Stimulated activated naive CD8-positive, alpha-beta T cell treated with anti-CD3 and anti-CD28 coated beads, Interleukin-15, Interleukin-2, amounts not matched to agents 100 ng/mL and 50 ng/mL, for 24 hours (primary cell): ENCODE results near the gene DNLZ.
"Not testable (repeated sequence)": the region's sequence is repeated elsewhere in the genome, so short reads cannot be mapped to it uniquely, and the experiment has no call there.

Experiments
- H3K27ac Mint-ChIP-seq: one replicate; pipeline ENCODE4 v1.8.0; 2021; ENCODE audit warnings: mild to moderate bottlenecking, mixed read lengths
- H3K27me3 Mint-ChIP-seq: one replicate; pipeline ENCODE4 v1.8.0; 2021; ENCODE audit warnings: mixed read lengths
- H3K36me3 Mint-ChIP-seq: one replicate; pipeline ENCODE4 v1.8.0; 2021; ENCODE audit warnings: low read depth, mixed read lengths
- H3K4me1 Mint-ChIP-seq: one replicate; pipeline ENCODE4 v1.8.0; 2021; ENCODE audit warnings: low read depth, mixed read lengths
- H3K4me3 Mint-ChIP-seq: one replicate; pipeline ENCODE4 v1.8.0; 2021; ENCODE audit warnings: mild to moderate bottlenecking, mixed read lengths
- H3K9me3 Mint-ChIP-seq: one replicate; pipeline ENCODE4 v1.8.0; 2021; ENCODE audit warnings: mixed read lengths

DNLZ gene

DNA sequence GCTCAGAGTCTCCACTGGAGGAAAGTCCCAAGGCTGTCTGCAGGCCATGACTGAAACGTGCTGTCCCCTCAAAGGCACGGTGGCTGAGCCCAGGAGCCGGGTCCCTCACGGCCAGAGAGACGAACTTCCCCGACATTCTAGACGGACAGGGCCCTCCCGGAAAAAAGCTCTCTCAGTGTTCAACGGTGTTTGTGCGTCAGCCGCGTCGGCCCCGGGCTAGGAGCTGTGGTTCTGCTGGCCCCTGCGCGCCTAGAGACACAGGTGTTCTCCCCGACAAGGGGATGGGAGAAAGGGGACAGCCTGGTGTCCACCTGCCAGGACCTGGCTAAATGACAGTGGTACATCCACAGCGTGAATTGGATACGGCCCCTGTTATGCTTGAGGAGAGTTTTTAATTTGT lies 42.0 kb downstream of the DNLZ start:
- Mint-ChIP-seq H3K36me3 (no peaks in the 10 kb centered on the region), H3K27me3 (no peaks in the 10 kb centered on the region), H3K9me3 (no peaks in the 10 kb centered on the region), H3K4me3 (no peak overlapping the region), H3K4me1 (no peaks in the 10 kb centered on the region), H3K27ac (no peak overlapping the region)

GRCh38 chr9:136320972-136321371 lies 42.6 kb downstream of the DNLZ start:
- H3K9me3 Mint-ChIP-seq, H3K36me3 Mint-ChIP-seq, H3K4me3 Mint-ChIP-seq, H3K27me3 Mint-ChIP-seq, H3K27ac Mint-ChIP-seq, H3K4me1 Mint-ChIP-seq: not testable (repeated sequence)

DNA sequence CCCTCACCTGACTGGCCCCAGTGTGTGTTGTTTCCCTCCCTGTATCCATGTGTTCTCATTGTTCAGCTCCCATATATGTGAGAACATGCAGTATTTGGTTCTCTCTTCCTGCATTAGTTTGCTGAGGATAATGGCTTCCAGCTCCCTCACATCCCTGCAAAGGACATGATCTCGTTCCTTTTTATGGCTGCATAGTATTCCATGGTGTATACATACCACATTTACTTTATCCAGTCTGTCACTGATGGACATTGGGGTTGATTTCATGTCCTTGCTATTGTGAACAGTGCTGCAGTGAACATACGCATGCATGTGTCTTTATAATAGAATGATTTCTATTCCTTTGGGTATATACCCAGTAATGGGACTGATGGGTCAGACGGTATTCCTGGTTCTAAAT lies 43.6 kb downstream of the DNLZ start:
- not testable (repeated sequence) for H3K4me1 Mint-ChIP-seq, H3K4me3 Mint-ChIP-seq, H3K36me3 Mint-ChIP-seq, H3K27ac Mint-ChIP-seq, H3K9me3 Mint-ChIP-seq, H3K27me3 Mint-ChIP-seq

DNA sequence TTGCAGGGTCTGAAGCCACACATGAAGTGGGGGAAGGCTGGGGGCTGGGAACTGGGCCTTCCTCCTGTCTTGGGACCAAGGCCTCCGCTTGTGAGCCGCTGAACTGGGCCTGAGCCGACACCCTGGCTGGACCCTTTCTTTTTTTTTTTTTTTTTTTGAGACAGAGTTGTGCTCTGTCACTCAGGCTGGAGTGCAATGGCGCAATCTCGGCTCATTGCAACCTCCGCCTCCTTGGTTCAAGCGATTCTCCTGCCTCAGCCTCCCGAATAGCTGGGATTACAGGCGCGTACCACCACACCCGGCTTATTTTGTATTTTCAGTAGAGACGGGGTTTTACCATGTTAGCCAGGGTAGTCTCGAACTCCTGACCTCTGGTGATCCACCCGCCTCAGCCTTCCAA lies 44.3 kb downstream of the DNLZ start:
- H3K27me3 Mint-ChIP-seq, H3K4me3 Mint-ChIP-seq, H3K4me1 Mint-ChIP-seq, H3K27ac Mint-ChIP-seq, H3K36me3 Mint-ChIP-seq: not testable (repeated sequence)
- peaks cover 11% of the 10 kb centered on the region for H3K9me3 Mint-ChIP-seq

- Mint-ChIP-seq H3K4me3 (no peak overlapping the region), H3K27ac (no peak overlapping the region), H3K27me3 (peaks cover 4% of the 10 kb centered on the region), H3K4me1 (peaks cover 8% of the 10 kb centered on the region), H3K36me3 (peaks cover 5% of the 10 kb centered on the region), H3K9me3 (peaks cover 11% of the 10 kb centered on the region)
These were observed 44.7 kb downstream of the DNLZ start for GRCh38 chr9:136318776-136319241.

DNA sequence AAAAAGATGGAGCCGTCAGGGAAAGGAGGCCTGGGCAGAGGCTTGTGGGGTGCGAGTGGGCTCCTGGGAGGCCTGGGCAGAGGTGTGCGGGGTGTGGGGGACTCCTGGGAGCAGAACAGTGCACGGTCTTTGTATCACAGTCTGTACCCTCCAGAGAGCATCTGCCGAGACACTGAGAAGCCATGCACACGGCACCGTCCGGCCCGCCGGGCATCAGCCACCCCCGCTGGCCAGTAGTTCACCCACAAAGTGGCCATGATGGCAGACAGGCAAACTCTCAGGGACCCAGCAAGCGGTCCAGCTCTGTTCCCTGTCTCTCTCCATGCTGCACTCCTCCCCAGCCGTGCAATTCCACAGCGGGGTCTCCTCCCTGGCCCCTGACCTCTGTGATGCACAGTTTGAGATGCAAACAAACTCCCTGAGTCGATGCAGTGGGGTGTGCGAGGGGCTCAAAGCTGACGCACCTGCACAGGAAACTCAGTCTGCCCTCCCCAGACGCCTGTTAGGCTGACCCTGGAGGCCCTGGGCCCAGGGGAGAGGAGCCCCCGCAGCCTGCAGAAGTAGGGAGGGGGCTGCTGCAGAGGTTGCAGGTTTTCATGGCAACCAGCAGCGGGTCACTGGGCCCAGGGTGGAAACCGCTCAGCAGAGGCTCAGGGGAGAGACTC lies 45.3 kb downstream of the DNLZ start:
- no peak overlapping the region for H3K27ac Mint-ChIP-seq
- no peak overlapping the region for H3K4me3 Mint-ChIP-seq
- H3K36me3 Mint-ChIP-seq = peaks cover 5% of the 10 kb centered on the region
- peaks cover 8% of the 10 kb centered on the region for H3K4me1 Mint-ChIP-seq
- peaks cover 4% of the 10 kb centered on the region for H3K27me3 Mint-ChIP-seq
- peaks cover 11% of the 10 kb centered on the region for H3K9me3 Mint-ChIP-seq

GRCh38 chr9:136317695-136318094 lies 45.8 kb downstream of the DNLZ start:
- Mint-ChIP-seq H3K4me3 (no peak overlapping the region), H3K27ac (no peak overlapping the region), H3K9me3 (peaks cover 11% of the 10 kb centered on the region), H3K27me3 (peaks cover 4% of the 10 kb centered on the region), H3K36me3 (peaks cover 5% of the 10 kb centered on the region), H3K4me1 (peaks cover 8% of the 10 kb centered on the region)

DNA sequence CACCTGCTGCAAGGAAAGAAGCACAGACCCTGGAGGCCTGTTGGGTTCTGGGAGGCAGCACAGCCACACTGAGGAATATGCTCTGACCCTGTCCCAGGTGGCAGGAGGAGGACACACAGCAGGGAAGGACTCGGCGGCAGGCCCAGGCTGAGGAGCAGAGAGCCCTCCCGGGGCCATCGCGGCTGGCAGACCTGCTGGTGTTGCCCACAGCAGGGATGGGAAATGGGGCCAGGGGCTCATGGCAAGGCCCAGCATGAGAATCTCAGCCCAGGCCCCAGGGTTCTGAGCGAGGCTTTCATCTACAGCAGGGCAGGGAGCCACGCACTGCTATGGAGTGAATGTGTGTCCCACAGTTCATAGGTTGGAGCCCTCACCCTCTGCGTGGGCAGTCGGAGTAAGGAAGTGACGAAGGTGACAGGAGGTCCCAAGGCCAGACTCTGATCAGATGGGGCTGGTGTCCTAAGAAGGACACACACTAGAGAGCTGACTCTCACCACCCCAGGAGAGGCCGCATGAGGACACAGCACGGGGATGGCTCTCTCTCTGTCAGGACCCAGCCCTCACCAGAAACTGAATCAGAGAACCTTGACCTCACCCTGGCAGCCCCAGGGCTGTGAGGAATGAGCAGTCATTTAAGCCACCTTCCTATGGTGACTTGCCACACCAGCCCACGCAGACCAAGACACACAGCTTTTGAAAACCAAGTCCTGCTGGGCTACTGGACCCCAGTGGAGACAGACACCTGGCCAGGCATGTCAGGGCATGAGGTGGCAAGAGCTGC lies 46.5 kb downstream of the DNLZ start:
- peaks cover 5% of the 10 kb centered on the region for H3K36me3 Mint-ChIP-seq
- peaks cover 8% of the 10 kb centered on the region for H3K4me1 Mint-ChIP-seq
- peak overlapping the region; percentile 75 for H3K27ac Mint-ChIP-seq
- H3K9me3 Mint-ChIP-seq = peaks cover 11% of the 10 kb centered on the region
- peaks cover 4% of the 10 kb centered on the region for H3K27me3 Mint-ChIP-seq
- H3K4me3 Mint-ChIP-seq = no peak overlapping the region

DNA sequence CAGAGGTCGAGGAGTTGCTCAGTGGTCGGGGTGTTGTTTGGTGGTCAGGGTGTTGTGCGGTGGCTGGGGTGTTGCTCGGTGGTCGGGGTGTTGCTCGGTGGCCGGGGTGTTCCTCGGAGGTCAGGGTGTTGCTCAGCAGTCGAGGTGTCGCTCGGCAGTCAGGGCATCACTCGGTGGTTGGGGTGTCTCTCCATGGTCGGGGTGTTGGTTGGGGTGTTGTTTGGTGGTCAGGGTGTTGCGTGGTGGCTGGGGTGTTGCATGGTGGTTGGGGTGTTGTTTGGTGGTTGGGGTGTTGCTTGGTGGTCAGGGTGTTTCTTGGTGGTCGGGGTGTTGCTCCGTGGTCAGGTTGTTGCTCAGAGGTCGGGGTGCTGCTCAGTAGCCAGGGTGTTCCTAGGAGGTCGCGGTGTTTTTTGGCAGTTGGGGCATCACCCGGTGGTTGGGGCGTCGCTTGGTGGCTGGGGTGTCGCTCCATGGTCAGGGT lies 47.2 kb downstream of the DNLZ start:
- peaks cover 8% of the 10 kb centered on the region for H3K4me1 Mint-ChIP-seq
- peaks cover 4% of the 10 kb centered on the region for H3K27me3 Mint-ChIP-seq
- peaks cover 5% of the 10 kb centered on the region for H3K36me3 Mint-ChIP-seq
- no peak overlapping the region for H3K4me3 Mint-ChIP-seq
- peak overlapping the region; percentile 75 for H3K27ac Mint-ChIP-seq
- peaks cover 11% of the 10 kb centered on the region for H3K9me3 Mint-ChIP-seq

DNA sequence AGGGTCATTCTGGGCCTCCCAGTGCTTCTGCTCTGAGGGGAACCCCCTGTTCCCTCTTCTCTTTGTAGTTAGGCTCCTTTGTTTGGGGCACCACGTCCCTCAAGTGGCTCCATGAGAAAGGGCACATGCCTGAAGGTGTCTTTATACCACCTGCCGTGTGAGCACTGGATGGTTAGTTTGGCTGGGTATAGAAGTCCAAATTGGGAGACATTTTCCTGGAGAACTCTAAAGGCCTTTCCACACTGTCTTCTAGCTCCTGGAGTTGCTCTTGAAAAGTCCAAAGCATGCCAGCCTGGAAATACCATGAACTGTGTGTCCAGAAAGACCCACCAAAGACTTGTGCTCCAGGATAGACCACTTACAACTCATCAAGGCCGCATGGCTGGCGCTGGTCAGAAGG lies 48.6 kb downstream of the DNLZ start:
- Mint-ChIP-seq H3K9me3 (peaks cover 11% of the 10 kb centered on the region), H3K4me3 (no peak overlapping the region), H3K27ac (peak overlapping the region; percentile 49), H3K4me1 (peaks cover 8% of the 10 kb centered on the region), H3K36me3 (peaks cover 5% of the 10 kb centered on the region), H3K27me3 (peaks cover 4% of the 10 kb centered on the region)

- Mint-ChIP-seq H3K27ac (no peak overlapping the region), H3K9me3 (peaks cover 11% of the 10 kb centered on the region), H3K4me3 (no peak overlapping the region), H3K4me1 (peaks cover 8% of the 10 kb centered on the region), H3K36me3 (peaks cover 5% of the 10 kb centered on the region), H3K27me3 (peaks cover 4% of the 10 kb centered on the region)
These were observed 49.5 kb downstream of the DNLZ start for GRCh38 chr9:136314056-136314416.

- H3K4me3 Mint-ChIP-seq = no peak overlapping the region
- peaks cover 8% of the 10 kb centered on the region for H3K4me1 Mint-ChIP-seq
- peaks cover 4% of the 10 kb centered on the region for H3K27me3 Mint-ChIP-seq
- peaks cover 11% of the 10 kb centered on the region for H3K9me3 Mint-ChIP-seq
- H3K27ac Mint-ChIP-seq = no peak overlapping the region
- peaks cover 5% of the 10 kb centered on the region for H3K36me3 Mint-ChIP-seq
These were observed 50.2 kb downstream of the DNLZ start for GRCh38 chr9:136313111-136314055.

- H3K4me3 Mint-ChIP-seq = no peak overlapping the region
- peaks cover 11% of the 10 kb centered on the region for H3K9me3 Mint-ChIP-seq
- H3K4me1 Mint-ChIP-seq = peaks cover 8% of the 10 kb centered on the region
- H3K27me3 Mint-ChIP-seq = peaks cover 4% of the 10 kb centered on the region
- peaks cover 5% of the 10 kb centered on the region for H3K36me3 Mint-ChIP-seq
- no peak overlapping the region for H3K27ac Mint-ChIP-seq
These were observed 51.1 kb downstream of the DNLZ start for GRCh38 chr9:136312436-136312835.

GRCh38 chr9:136312009-136312375 lies 51.6 kb downstream of the DNLZ start:
- Mint-ChIP-seq H3K36me3 (peaks cover 5% of the 10 kb centered on the region), H3K9me3 (peaks cover 11% of the 10 kb centered on the region), H3K4me1 (peaks cover 8% of the 10 kb centered on the region), H3K27me3 (peaks cover 4% of the 10 kb centered on the region), H3K27ac (no peak overlapping the region), H3K4me3 (no peak overlapping the region)
